T-helper 9 cell (primary cell): ENCODE results near the gene SEC24B.
"Not testable (repeated sequence)": the region's sequence is repeated elsewhere in the genome, so short reads cannot be mapped to it uniquely, and the experiment has no call there.

Experiments used
- DNase-seq: peaks from one replicate; pipeline ENCODE4 v3.0.0-alpha.2; 2020

The SEC24B gene

DNA sequence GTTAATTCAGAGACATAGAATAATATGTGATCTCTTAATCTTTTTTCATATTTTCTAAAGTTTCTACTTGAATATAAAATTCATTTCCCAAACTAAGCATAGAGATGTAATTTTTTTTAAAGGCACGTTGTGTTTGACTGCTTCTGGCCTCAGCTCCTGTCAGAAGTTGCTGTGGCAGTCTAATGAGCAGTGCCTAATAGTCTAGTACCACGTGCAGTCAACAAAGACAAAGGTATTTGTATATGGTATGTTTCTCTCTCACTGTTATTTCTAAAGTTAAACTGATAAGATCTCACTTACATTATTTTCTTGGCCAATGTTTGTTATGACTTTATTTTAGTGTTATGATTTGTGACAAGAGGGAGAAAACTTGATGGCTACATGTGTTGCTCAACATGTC lies 77.8 kb downstream of the SEC24B start:
- DNase-seq = no peak

DNA sequence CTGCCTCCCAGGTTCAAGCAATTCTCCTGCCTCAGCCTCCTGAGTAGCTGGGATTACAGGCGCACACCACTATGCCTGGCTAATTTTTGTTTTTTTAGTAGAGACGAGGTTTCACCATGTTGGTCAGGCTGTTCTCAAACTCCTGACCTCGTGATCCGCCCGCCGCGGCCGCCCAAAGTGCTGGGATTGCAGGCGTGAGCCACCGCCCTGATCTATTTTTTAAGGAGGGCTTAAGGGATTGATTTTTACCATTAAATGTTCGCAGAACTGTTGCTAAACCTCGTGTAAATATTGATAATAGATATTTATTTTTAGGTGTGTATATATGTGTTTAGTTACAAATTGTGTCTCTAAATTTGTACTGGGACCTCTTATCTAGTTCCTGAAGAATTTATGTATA lies 79.8 kb downstream of the SEC24B start:
- DNase-seq = not testable (repeated sequence)

DNA sequence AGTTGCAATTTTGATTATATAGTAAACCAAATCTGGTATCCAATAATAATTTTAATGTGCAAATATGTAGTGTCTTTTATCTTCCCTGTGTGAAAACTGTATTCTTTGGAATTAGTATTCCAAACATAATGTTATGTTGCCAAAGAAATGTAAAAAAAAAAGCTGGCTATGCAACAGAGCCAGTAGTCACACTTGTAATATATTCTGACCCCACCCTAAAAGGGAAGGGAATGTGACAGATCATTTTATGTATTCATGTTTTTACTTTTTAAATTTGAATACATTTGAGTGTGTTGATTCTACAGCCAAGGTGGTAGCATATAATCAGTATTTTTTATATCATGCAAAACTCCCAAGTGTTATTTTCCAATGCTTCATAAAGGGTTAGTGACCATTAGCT lies 98.6 kb downstream of the SEC24B start:
- no peak for DNase-seq

DNA sequence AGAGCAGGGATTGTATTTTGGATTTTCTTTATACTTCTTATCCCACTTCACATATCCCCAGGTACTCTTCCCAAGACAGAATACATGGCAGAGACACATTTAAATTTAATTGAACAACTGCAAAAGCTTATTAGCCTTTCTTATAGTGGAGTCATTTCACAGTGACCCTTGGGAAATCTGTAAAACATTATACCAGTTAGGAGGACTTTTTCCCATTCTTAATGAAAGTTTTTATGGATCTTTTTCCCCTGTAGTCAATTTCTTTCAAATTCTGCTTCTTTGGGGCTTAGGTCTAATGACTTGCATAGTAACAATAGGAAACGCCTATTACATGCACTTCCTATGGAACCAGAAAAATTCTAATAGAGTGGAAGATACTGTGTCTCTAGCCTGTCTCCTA lies 111.8 kb downstream of the SEC24B start:
- no peak for DNase-seq

DNA sequence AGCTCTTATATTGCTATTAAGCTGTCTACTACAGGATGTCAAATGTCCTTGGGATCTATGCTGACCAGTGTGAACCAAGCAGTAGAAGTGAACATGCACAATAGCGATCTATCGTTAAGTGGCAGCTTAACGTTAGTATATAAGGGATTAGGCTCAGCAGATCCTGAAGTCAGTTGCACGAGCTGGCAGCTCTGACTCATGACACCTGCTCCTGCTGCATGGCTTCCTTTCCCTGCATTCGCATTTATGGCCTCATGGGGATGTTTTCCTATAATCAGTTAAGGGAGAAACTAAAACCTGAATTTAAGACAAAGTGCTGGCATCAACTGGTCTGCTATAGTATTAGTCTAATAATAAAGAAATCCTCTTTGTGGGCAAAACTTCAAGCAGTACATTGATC lies 113.8 kb downstream of the SEC24B start:
- DNase-seq = no peak

DNA sequence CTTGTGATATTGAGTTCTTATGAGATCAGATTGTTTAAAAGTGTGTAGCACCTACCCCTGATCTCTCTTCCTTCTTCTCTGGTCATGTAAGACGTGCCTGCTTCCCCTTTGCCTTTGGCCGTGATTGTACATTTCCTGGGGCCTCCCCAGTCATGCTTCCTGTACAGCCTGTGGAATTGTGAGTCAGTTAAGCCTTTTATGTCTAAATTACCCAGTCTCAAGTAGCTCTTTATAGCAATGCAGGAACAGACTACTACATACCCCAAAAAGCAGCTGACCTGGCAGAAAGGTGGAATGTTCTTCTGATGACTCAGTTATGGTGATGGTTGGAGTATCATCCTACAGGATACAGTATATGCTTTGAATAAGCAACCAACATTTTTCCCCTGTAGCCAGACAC lies 115.0 kb downstream of the SEC24B start:
- no peak for DNase-seq

DNA sequence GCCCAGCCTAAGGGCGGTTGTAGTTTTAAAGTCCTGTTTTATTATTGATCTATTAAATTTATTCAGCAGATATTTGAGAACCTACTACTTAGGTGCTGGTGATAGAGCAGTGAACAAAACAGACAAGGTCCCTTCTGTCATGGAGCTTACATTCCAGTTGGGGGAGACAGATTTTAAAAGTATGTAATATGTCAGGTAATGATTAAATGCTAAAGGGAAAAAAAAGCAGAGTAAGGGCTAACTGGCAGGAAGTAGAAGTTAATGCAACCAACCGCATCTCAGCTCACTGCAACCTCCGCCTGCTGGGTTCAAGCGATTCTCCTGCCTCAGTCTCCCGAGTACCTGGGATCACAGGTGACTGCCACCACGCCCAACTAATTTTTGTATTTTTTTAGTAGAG lies 118.6 kb downstream of the SEC24B start:
- no peak for DNase-seq

DNA sequence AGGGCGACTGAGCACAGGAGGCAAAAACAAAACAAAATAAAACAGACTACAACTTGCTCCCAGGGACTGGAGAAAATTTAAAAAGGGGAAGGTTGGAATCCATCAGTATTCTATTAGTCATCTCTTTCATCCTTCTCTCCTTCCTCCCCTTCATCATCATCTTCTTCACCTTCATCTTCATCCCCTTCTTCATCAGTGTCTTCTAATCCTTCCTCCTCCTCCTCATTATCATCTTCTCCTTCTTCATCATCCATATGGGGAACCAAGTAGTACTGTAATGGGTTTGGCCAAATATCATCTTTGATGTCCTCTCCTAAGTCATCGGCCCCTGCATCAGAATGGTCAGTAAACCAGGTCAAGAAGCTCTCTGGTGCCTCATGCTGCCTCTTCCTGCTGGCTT lies 119.5 kb downstream of the SEC24B start:
- DNase-seq = no peak

DNA sequence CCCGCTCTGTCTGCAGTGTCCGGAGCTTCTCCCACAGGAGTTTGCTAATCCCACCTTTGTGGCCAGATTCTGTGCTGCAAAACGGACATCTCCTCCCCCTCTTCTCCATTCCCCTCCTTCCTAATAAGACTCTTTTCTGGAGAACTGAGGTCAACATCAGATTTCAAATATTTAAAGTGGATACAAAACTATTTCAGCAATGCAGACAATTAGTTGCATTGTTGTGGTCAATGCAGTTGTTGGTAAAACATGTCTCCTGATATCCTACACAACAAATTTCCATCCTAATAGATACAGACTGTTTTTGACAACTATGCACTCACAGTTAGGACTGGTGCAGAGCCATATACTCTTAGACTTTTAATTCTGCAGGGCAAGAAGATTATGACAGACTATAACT lies 121.4 kb downstream of the SEC24B start:
- no peak for DNase-seq

DNA sequence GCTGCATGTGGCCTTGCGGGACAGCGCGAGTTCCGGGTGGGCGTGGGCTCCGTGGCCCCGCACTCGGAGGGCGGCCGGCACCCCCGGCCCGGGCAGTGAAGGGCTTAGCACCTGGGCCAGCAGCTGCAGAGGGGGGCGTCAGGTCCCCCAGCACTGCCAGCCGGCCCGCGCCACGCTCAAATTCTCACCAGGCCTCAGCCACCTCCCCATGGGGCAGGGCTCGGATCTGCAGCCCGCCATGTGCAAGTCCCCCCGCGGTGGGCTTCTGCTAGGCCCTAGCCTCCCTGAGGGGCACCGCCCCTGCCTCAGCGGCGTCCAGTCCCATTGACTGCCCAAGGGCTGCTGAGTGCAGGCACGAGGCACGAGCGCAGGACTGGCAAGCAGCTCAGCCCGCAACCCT lies 123.8 kb downstream of the SEC24B start:
- DNase-seq = no peak

DNA sequence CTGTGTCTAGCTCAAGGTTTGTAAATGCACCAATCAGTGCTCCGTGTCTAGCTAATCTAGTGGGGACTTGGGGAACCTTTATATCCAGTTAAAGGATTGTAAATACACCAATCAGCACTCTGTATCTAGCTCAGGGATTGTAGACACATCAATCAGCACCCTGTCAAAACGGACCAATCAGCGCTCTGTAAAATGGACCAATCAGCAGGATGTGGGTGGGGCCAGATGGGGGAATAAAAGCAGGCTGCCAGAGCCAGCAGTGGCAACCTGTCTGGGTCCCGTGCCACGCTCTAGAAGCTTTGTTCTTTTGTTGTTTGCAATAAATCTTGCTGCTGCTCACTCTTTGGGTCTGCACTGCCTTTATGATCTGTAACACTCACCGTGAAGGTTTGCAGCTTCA lies 124.5 kb downstream of the SEC24B start:
- not testable (repeated sequence) for DNase-seq

DNA sequence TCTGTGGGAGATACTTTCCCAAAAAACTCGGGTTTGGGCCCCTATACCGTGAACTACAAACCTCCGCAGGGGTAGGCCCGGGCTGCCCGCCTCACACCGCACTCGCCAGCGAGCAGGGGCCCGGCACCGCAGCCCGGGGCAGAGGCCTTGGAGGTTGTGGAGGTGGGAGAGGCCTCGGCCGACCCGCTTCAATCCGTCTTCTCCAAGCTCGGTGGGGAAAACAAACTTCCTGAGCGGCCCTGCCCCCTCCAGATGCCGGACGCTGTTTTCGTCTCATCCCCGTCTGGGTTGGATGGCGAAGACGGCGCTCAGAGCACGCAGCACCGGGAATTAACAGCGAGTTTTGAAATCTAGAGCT lies 126.0 kb downstream of the SEC24B start:
- DNase-seq = no peak

DNA sequence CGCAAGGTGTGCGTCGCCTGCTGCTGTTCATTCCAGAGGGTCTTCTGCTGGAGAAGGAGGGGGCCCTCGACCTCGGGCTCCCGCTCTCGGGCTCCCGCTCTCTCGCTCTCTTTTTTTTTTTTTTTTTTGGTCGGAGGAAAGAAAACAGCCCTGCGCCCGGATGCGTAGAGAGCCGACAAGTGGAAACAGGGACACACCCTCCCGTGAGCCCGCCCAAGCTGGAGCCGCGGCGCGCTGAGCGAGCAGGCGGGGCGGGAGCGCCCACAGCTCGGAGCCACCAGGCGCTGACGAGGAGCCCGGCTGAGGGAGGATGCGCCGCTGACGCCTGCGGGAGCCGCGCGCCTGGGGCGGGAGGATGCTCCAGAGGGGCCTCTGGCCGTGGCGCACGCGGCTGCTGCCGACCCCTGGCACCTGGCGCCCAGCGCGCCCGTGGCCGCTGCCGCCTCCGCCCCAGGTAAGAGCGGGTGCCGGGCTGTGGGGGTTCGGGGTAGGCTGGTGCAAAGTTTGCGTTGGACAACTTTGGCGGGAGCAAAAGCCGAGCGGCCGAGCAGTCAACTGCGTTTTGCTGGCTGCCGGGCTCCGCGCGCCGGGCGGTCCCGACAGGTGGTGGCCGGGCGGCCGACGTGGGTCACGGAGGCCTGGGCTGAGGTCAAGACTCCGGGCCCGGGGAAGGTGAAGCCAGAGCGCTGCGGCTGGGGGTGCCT lies 126.5 kb downstream of the SEC24B start, which contains the start of gene MCUB:
Gene MCUB (plus strand): TSS at position 264 of the 704 bp plus-strand sequence. CDS start 92 bp downstream, at position 356.
- peak; percentile 85 for DNase-seq

DNA sequence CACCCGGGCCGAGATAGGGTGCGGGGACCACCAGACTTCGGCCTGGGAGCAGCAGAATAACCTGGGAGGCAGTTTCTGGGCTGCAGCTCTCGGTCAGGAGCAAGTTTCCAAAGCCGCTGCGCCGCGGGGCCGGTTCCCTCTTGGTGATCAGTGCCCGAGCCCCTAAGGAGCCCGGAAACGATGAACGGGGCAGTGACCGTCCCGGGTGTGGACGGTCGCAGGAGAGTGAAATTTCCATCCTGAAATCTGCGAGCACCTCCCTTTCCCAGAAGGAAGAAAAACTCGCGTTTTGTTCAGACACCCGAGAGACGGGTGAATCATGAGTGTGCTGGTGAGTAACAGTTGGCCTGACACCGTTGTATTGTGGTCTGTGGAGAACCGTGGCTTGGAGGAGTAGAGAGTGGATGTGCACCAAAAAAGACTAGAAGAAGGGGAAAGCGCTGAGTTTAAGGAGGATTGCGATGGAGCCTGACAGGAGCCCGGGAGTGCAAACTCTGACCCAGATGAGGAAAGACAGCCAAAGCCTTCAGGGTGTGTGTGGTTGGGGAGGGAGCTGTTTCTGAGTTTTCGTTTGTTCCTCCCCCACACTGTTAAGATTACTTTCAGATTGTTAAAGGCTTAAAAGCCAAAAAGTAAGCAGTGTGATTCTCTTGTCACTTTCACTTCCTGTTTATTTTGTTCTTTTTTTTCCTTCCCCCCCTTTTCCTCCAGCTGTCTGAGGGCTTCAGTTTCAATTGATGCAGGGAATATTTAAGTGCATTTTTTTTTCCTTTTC lies 127.3 kb downstream of the SEC24B start:
- DNase-seq = peak; percentile 32

DNA sequence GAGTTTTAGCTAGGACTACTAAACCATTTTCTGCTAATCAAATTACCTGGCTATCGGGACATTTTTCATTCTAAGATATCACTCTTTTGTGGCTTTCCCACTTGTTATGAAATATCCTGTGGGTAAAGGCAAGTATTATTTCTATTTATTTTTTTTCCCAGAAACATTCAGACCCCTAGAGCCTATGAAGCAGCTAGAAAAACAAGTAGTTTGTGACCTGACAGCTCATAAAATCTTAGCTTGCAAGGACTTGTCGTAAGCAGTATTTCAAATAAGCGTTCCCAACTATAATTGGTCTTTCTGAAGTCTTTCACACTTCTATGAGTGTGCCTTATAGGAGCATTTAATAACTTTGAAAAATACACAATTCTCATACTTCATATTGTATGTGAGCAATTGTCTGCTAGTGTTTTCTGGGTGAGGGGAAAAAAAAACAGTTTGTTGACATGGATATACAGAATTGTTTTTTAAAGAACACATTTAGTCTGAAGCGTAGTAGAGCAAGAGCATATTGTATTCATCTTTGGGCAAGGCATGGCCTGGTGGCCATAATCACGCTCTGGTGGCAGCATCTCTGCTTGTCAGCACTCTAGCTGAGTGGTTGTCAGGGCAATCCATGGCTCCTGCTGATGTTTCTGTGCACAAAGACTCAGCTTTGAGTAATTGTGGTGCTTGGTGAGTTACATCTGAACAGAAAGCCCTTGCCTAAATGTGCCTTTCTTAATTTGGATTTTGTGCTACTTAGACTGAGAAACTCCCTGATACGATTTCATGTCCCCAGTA lies 129.0 kb downstream of the SEC24B start:
- DNase-seq = no peak

DNA sequence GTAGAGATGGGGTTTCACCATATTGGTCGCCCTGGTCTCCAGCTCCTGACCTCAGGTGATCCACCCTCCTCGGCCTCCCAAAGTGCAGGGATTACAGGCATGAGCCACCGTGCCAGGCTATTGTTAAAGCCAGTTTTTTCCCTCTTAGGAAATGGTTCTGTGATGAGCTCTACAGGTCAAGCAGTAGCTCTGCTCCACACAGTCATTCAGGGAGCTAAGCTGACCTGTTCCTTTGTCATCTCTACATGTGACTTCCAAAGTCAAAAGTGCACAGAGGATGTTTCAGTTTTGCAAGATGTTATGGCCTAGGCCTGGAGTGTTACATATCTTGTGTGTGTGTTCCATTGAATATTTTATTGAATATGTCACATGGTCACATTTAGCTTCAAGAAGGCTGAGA lies 137.9 kb downstream of the SEC24B start:
- DNase-seq = no peak

DNA sequence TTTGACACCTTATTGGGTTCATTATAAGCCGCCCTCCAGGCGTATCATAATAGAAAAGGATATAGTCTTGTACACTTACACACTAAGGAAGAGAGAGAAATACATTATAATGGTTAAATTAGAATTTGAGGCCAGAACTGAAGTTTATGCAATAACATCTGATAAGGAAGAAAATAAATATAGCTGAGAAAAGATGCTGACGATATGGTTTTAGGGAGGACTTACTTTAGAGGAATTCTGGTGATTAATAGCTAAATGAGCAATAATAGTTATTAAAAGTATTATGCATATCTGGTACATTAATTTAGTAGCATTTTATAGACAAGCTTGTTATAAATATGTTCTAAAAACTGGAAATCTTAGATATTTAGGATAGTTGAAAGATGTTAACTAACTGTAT lies 138.5 kb downstream of the SEC24B start:
- DNase-seq = no peak

DNA sequence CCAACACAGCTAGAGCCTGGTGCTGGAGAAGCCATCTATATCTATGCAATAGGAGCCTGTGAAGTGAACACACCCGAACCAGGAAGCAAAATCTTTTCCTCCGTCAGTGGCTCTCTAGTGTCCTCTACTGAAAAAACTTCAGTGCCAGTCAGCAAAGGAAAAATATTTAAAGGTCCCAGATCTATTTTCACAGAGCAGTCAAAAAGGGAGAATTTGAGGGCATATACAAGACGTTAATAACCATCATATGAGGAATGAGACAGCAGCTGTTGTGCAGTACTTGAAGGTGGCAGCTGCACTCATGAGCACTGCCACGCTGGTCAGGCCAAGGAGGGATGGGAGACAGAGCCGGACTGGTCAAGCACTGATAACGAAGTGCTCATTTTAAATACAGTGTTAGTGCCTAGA lies 140.8 kb downstream of the SEC24B start:
- no peak for DNase-seq

DNA sequence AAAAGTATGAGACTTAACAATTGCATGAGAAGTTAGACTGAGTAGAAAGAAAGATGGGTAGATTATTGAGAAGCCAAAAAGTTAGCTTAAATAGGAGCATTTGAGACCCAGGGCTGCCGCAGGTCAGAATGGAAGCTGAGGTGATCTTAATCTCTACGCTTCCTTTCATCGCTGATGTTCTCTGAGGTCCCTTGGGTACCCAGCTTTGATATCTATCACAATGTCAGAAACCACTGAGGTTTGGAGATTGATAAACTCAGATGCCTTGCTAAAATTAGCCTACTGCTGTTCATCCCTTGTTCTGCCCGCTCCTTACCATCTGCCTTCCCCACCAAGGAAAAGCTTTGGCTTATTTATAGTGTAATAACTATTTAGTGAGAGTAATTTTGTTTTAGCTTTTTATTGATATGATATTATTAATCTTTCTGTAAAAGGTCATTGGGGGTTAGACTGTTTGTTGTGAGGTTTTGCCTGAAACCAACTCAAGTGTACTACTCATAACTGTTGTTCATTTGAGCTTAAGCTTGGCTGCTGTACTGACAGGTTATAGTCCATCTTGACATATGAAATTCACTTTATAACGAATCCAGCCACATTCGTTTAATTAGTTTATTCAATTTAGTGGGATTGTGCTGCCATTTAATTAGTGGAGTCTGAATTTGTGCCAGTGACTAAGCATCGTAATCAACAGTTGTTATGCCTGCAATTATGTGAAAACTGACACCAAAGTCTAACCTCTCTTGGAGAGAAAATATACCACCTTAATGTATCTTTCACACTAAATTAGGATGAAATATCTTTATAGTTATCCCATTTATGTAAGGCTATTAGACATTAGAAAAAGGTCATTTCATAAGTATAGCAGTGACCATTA lies 141.6 kb downstream of the SEC24B start:
- DNase-seq = no peak

DNA sequence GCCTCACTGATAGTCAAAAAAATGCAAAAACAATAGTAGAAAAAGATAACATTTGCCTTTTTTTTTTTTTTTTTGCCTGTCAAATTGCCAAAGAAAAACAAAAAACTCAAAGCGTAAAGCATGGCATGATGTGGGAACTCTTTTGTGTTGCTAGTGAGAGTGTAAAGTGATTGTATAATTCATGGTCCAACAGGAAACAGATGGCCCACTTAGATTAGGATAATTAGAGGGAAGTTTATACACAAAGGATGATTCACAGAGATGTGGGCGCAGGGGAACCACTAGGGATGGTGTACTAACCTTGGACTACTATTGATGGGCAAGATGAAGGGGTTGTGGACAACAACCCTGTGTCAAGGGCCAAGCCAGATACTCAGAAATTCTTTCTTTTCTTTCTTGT lies 142.8 kb downstream of the SEC24B start:
- no peak for DNase-seq

DNA sequence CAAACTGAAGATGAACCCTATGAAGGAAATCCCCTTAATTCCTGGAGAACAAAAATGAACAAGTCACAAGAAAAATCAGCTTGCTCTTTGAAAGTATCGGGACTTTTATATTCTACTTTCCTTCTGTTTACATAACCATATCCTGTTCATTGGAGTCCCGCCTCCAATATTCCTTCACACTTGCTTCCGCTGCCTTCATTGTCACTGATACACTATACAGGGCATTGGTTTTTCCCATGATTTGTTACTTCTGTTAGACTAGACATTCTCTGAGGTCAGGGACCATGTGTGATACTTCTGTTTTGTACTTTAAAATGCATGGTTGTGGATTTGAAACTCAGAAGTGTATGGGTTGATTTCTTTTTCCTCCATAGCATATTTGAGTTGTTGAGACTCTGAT lies 145.2 kb downstream of the SEC24B start:
- DNase-seq = no peak

DNA sequence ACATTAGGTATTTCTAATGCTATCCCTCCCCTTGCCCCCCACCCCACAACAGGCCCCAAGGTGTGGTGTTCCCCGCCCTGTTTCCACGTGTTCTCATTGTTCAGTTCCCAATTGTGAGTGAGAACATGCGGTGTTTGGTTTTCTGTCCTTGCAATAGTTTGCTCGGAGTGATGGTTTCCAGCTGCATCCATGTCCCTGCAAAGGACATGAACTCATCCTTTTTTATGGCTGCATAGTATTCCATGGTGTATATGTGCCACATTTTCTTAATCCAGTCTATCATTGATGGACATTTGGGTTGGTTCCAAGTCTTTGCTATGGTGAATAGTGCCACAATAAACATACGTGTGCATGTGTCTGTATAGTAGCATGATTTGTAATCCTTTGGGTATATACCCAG lies 146.4 kb downstream of the SEC24B start:
- DNase-seq = not testable (repeated sequence)

DNA sequence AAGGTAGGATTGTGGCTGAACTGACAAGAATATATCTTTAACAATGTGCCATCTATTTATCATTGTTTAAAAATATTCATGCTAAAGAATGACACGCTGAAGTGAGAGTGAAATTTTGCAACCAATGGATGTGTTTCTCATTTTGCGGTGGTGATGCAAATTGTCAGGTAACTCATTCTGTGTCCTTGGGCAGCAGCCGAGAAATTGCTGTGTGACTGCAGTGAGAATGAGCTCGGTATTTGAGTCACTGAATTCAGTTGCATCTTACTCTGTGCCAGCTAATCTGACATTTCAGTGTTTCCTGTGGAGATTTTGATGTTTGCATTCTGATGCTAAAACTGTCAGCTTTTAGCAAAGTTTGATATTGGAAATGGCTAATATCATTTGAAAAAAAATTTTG lies 154.6 kb downstream of the SEC24B start:
- DNase-seq = no peak
